KMS-11 (cell line): ENCODE measurements around the gene PYM1.

Experiments
- H2AFZ ChIP-seq: fragments of 200-600 bp; sonication (generic); 2 replicates; pipeline ENCODE4 v1.6.1; 2016; ENCODE audit warnings: antibody characterized with exemption, mixed run types, low read depth
- H3K27ac ChIP-seq: fragments of 200-600 bp; sonication (generic); 2 replicates; pipeline ENCODE4 v1.6.1; 2016; ENCODE audit warnings: mild to moderate bottlenecking, mixed run types
- H3K27me3 ChIP-seq: fragments of 200-600 bp; sonication (generic); 2 replicates; pipeline ENCODE4 v1.6.1; 2017; ENCODE audit warnings: mild to moderate bottlenecking, low read depth, mixed run types, moderate library complexity; ENCODE audit not compliant: insufficient read depth
- H3K36me3 ChIP-seq: fragments of 200-600 bp; sonication (generic); 2 replicates; pipeline ENCODE4 v1.6.1; 2017; ENCODE audit warnings: mild to moderate bottlenecking, mixed run types; ENCODE audit not compliant: insufficient read depth
- H3K4me1 ChIP-seq: fragments of 200-600 bp; sonication (generic); 2 replicates; pipeline ENCODE4 v1.6.1; 2016; ENCODE audit warnings: mild to moderate bottlenecking, low read depth, mixed run types; ENCODE audit not compliant: poor library complexity, severe bottlenecking
- H3K4me2 ChIP-seq: fragments of 200-600 bp; sonication (generic); 2 replicates; pipeline ENCODE4 v1.7.0; 2016; ENCODE audit warnings: mild to moderate bottlenecking, mixed run types
- H3K4me3 ChIP-seq: fragments of 200-600 bp; sonication (generic); IDR thresholded peaks from 2 replicates; pipeline ENCODE4 v1.6.1; 2017; ENCODE audit warnings: low read depth, low read length, mixed read lengths; ENCODE audit not compliant: insufficient read depth
- H3K79me2 ChIP-seq: fragments of 200-600 bp; sonication (generic); 2 replicates; pipeline ENCODE4 v1.6.1; 2016; ENCODE audit warnings: low read depth, mixed run types; ENCODE audit not compliant: insufficient read depth
- H3K9ac ChIP-seq: fragments of 200-600 bp; sonication (generic); 2 replicates; pipeline ENCODE4 v1.6.1; 2016; ENCODE audit warnings: mild to moderate bottlenecking, mixed run types
- H4K20me1 ChIP-seq: fragments of 200-600 bp; sonication (generic); 2 replicates; pipeline ENCODE4 v1.6.1; 2016; ENCODE audit warnings: mild to moderate bottlenecking, mixed run types; ENCODE audit not compliant: insufficient read depth
- CTCF ChIP-seq: fragments of 200-600 bp; sonication (generic); conservative IDR thresholded peaks from 2 replicates; pipeline ENCODE4 v1.6.1; 2017; ENCODE audit warnings: low read depth, mild to moderate bottlenecking, antibody characterized with exemption, low read length, moderate library complexity, mixed read lengths

PYM1 gene

GRCh38 chr12:55901881-55902490 is 25.7 kb downstream of the PYM1 start:
- no peak overlapping the region for H2AFZ ChIP-seq
- H3K4me1 ChIP-seq, result peaks cover 9% of the 10 kb centered on the region
- H4K20me1 ChIP-seq, result no peaks in the 10 kb centered on the region
- no peak overlapping the region for H3K4me3 ChIP-seq
- H3K27ac ChIP-seq, result no peak overlapping the region
- H3K79me2 ChIP-seq, result peaks cover 4% of the 10 kb centered on the region; the same call in 1 of the 2 replicates
- H3K27me3 ChIP-seq, result no peaks in the 10 kb centered on the region
- H3K9ac ChIP-seq, result no peak overlapping the region
- H3K36me3 ChIP-seq, result no peaks in the 10 kb centered on the region
- no peak for TF ChIP-seq CTCF
- H3K4me2 ChIP-seq, result no peak overlapping the region

GRCh38 chr12:55899082-55899481 is 28.6 kb downstream of the PYM1 start:
- Histone ChIP-seq H3K27me3 (no peaks in the 10 kb centered on the region), H3K79me2 (no peaks in the 10 kb centered on the region), H3K4me3 (no peak overlapping the region), H3K36me3 (no peaks in the 10 kb centered on the region), H3K9ac (no peak overlapping the region), H3K4me1 (peaks cover 6% of the 10 kb centered on the region), H4K20me1 (no peaks in the 10 kb centered on the region), H2AFZ (no peak overlapping the region), H3K27ac (no peak overlapping the region; the same call in 1 of the 2 replicates), H3K4me2 (no peak overlapping the region)
- TF ChIP-seq CTCF, result no peak

- Histone ChIP-seq H3K4me3 (no peak overlapping the region), H3K4me2 (no peak overlapping the region), H3K4me1 (no peaks in the 10 kb centered on the region), H3K27ac (no peak overlapping the region), H3K79me2 (no peaks in the 10 kb centered on the region), H2AFZ (no peak overlapping the region), H3K36me3 (no peaks in the 10 kb centered on the region), H4K20me1 (no peaks in the 10 kb centered on the region), H3K27me3 (no peaks in the 10 kb centered on the region), H3K9ac (no peak overlapping the region)
- no peak for TF ChIP-seq CTCF
Measured at GRCh38 chr12:55893723-55894122, 34.0 kb downstream of the PYM1 start.

- no peak overlapping the region for H3K4me3 ChIP-seq
- H3K9ac ChIP-seq, result no peak overlapping the region
- no peak overlapping the region for H3K27ac ChIP-seq
- no peaks in the 10 kb centered on the region for H4K20me1 ChIP-seq
- no peak overlapping the region for H2AFZ ChIP-seq
- no peaks in the 10 kb centered on the region for H3K79me2 ChIP-seq
- no peak overlapping the region for H3K4me2 ChIP-seq
- no peaks in the 10 kb centered on the region for H3K36me3 ChIP-seq
- H3K4me1 ChIP-seq, result no peaks in the 10 kb centered on the region
- H3K27me3 ChIP-seq, result no peaks in the 10 kb centered on the region
- TF ChIP-seq CTCF, result no peak
Measured at GRCh38 chr12:55891310-55891709, 36.4 kb downstream of the PYM1 start.
